Posterior cingulate gyrus (tissue), 11 donors: ENCODE measurements around the gene MAML2.

Experiments
- DNase-seq, 10 donors: peaks; one replicate each; pipeline versions ENCODE4 v3.0.0 to v3.0.0-alpha.2; 2020 to 2021; ENCODE audit warnings: mixed read lengths in 3 of 10
- intact Hi-C: fragments of 100-400 bp; cut with DNase I; formaldehyde crosslinking; loops from one replicate; pipeline ENCODE4 v1.15.1; 2023

Gene MAML2

DNA sequence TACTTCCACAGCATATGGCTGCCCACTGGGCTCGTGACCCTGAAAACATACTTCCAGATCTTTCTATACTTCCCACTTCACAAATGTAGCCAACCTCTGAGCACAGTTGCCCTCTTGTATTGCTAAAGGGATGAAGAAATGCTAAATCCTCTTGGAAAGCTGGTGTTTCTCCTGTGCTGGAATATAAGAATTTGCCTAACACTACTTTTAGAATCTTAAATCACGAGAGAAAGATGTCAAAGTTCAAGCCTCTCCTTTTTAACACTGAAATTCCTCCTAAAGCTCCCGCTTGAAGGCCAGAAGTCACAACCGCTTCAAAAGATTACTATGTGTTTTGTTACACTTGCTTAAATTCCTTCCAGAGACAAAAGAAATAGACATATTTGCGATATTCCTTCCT is 21.9 kb downstream of the MAML2 start:
- intact Hi-C loops, result no loop called here
- no peak for DNase-seq

DNA sequence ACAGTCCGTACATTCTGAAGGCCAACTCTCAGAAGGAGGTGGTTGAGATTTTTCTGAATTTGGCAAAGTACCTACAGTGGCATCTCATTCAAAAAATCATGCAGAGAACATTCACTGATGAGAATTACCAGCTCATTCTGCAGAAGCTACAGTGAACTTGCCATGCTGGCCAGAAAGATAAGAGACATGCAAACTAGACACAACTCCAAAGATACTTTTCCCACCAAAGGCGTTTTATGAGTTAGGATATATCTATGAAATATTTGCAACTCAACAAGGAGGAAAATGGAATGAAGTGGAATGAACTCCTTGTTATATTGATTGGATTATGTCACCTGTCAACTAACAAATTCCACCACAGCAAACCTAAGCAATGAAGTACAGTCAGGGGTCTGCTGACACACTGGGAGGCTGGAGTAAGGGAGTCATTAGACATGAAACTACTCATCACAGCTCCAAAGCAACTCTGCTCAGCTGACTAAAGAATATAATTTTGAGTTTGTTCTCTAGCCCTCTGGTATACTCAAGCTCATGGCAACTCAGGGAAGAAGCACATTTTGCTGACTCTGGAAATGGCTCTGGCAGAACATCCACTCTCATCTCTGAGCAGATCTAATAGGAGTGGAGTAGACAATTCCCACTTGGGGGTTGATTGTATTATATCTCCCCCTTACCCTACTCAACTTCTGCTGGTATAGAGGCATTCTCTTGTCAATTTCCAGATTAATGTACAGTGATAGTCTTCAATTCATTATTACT is 22.9 kb downstream of the MAML2 start:
- no peak for DNase-seq
- intact Hi-C loops, result no loop called here

DNA sequence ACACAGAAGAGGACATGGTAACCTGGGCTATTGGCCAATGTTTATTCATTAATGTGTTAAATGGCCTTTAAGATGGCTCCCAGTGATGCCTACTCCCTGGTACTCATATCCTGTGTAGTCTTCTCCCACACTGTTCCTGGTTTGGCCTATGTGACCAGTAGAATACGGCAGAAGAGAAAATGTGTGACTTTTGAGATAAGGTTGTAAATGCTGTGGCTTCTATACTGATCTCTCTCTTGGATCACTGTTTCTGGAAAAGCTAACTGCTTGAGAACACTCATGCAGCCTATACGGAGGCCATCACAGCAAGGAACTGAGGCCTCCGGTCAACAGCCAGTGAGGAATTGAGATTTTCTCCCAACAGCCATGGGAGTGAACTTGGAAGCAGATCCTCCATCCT is 24.1 kb downstream of the MAML2 start:
- intact Hi-C loops, result no loop called here

DNA sequence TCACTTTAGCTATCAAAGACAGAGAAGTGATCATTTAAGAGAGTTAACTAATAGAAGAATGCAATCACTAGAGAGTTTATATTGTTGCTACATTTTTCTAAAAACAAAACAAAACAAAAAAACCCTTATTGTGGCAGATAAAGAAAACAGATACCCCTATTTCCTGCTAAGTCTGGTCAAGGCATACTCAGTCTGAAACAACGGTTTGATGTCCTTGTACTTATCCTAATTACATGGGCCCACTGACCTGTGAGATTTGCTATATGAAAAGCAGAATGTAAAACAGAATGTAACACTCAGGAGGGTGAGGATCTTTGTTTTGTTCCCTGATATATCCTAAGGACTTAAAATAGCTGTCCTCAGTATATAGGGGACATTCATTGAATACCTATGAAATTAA is 24.6 kb downstream of the MAML2 start:
- intact Hi-C loops, result no loop called here
- no peak for DNase-seq

More for the DNA sequence above, 24.1 kb downstream of the MAML2 start:
- DNase-seq, result no peak

DNA sequence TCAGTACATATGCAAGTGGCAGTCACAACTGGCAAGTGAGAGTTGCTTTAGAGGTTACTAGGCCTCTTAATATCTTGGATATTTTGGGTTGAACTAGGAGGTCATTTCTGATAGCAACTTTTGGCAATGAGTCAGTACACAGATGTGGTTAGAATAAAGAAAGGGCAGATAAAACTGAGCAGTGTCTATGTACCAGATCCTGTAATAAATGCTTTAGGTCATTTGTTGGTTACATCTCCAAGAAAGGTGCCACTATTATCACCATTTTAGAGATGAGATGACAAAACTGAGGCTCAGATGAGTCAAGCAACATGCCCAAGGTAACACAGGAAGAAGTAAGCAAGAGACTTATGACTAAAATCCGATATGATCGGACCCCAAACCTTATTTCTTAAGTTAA is 25.0 kb downstream of the MAML2 start:
- intact Hi-C loops, result no loop called here

DNA sequence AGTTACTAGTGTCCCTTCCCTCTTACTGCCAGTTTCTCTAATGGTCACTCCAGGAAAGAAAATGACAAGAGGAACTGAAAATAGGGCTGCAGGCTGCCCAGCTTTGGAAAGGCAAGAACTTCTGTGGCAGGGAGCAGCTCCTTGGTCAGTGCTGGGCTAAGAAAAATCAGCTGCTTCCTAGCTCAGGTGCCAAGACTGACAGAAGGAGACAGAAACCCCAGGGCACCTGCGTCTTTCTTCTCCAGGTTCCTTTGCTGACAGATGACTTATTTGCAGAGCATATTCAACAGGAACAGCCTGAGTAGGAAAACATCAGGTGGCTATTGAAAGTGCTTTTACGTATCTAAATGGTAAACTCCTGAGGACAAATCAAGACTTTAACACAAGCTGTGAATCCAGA is 25.4 kb downstream of the MAML2 start:
- no peak for DNase-seq
- intact Hi-C loops, result no loop called here

More for the DNA sequence above, 25.0 kb downstream of the MAML2 start:
- DNase-seq, result no peak

DNA sequence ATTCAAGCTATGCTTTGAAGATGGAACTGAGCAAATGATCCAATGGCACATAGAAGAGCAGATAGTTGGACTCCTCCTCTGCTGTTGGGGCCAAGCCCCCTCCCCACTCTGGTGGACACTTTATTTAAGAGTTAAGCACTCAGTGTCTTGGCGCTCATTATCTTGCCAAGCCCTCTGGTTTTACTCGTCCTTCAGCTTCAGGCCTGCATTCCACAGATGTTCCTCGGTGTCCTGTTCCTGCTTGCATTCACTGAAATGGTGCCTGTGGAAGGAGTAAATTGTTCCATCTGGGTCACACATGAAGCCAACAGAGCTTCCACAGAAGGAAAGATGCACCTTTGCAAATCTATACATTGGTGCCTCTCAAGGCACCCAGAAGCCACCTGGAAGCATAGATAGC is 26.1 kb downstream of the MAML2 start:
- intact Hi-C loops, result no loop called here
- no peak for DNase-seq

DNA sequence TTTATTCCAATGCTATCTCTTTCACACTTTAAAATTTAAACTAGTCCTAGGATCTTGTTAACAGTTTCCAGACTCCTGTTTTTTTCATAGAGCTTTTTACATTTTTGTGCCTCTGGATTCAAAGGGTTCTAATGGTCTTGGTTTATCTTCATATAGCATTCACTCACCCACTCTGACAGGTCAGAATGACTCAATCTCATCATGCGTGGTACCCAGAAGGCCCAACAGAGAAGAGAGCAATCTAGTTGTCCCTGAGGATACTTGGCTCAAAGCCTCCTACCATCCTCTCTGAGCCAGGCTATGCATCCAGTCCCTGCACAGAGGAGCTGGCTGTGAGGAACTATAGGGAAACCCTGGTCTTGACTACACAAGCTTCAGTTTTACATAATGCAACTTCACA is 27.5 kb downstream of the MAML2 start:
- no peak for DNase-seq
- intact Hi-C loops, result no loop called here

DNA sequence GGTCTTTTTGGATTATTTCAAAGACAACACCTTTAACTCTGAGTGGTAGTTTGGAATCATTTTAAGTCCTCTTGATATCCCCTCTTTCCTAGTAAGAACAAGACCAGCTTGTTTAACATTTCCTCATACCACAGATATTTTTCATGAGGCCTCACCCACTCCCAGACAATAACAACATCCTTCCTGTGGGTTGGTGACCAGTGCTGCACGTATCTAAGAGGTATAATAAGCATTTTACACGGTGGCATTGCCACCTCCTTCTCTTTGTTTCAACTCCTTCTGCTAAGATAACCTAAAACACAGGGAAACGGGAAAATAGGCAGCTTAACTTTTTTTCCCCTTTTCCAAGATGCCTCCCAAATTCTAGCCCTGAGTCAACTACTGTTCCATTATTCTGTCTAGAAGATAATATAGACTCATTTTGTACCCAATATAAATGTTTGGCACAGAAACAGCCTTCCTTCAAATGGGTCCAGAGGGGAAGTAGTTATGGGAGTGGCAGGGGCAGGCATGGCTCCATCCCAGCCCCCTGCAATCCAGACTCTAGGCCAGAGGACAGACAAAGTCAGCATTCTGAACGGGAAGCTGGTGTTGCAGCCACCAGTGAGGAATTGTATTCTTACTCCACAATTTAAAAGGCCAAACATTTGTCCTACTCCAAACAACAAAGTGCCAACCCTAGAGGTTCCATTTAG is 28.5 kb downstream of the MAML2 start:
- no peak for DNase-seq

DNA sequence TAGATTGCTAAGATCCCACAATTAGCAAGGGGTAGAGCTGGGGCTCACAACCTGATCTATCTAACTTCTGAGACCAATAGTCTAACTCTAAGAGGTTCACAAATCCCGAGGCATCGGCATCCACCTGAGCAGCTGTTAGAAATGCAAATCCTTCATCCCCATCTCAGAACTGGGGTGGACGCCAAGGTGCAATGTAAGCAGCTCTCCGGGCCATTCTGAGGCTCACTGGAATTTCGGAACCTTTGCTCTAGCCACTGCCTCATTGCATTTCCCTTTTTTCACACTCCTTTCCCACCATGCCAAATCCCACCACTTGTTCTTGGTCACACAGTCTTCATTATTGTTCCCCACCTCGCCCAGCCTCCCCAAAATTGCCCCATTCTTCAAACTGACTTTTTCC is 29.8 kb downstream of the MAML2 start:
- DNase-seq, result no peak
- intact Hi-C loops, result no loop called here

More for the DNA sequence above, 28.5 kb downstream of the MAML2 start:
- intact Hi-C loops, result no loop called here

DNA sequence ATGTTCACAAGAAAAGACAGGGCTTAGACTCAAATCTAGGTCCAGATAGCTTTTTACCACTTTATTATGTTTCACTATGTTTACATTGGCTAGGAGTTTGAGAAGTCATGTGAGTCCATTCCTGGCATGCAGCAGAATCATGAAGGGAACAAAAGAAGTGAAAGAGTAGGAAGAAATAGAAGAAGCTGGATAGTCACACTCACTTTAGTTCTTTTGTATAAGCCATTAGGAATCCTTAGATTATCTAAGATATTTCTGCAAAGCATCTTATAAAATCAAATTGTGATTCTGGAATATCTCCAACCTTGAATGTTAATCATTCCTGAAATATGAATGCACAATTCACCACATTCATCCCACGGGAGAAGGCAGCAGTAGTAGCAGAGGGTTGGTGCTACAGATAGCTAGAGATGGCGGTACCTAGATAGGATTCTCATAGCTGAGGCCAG is 31.9 kb downstream of the MAML2 start:
- intact Hi-C loops, result no loop called here
- no peak for DNase-seq

DNA sequence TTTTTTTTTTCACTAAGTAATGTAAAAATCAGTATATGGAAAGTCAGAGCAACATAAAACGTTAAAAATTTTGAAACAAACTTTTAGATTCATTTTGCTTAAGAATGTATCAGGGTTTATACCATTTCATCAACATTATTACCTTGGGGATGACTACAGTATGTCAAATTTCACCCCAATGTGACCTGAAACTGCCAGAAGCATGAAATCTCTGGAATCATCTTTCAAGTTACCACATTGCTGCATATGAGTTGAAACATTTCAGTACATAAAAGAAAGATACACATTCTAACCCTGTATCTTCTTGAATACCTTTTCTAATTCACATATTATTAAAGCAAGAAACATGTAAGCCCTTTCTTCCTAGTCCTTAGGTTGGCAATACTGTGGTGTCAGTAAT is 32.8 kb downstream of the MAML2 start:
- intact Hi-C loops, result no loop called here
- DNase-seq, result no peak

DNA sequence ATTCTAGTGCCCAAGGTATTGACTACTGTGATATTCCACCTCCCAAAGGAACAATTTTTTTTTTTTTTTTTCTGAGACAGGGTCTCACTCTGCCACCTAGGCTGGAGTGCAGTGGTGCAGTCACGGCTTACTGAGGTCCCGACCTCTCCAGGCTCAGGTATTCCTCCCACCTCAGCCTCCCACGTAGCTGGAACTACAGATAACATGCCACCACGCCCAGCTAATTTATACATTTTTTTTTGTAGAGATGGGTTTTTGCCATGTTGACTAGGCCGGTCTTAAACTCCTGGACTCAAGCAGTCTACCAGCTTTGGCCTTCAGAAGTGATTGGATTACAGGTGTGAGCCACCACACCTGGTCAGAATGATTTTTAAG is 33.4 kb downstream of the MAML2 start:
- intact Hi-C loops, result no loop called here
- no peak for DNase-seq

DNA sequence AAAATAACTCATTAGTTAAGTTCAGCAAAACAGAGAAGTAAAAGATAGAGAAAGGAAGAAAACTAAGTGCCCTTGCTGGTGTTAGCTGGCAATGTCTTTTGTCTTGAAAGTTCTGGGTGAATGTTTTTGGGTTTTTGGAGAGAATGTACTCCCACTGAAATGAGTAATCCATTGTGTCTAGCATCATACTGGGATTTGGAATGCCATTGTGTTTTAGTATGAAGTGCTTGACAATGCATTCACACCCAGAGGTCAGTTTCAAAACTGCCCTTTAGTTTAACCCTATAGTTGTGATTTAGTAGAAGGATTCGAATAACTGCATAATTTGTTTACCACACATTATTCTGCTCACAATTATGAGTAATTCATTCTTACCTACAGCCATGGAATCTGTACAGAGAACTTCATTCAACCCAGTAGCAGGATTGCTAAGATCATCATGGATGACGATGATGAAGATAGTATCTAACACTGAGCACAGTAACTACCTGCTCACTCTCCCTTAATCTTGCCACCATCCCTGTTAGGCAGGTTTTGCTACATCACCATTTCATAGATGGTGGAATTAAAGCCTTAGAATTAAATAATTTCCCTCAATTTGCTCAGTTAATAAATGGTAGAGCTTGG is 33.9 kb downstream of the MAML2 start:
- intact Hi-C loops, result no loop called here
- no peak for DNase-seq

DNA sequence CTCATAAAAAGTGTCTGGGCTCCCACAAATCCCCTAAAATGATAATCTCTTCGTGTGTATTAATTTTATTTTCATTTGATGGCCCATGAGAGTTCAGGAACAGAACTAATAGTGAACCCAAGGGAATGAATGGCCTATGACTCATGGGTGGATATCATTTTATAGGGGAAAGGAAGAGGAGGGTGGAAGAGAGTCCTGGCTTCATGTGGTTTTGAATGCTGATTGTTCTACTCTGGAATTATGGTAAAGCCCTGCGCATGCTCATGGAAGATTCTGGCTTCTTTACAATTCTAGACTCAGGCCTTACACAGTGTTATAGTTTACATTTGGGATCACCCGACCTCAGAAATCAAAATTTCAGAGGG is 35.2 kb downstream of the MAML2 start:
- no peak for DNase-seq
- intact Hi-C loops, result no loop called here

DNA sequence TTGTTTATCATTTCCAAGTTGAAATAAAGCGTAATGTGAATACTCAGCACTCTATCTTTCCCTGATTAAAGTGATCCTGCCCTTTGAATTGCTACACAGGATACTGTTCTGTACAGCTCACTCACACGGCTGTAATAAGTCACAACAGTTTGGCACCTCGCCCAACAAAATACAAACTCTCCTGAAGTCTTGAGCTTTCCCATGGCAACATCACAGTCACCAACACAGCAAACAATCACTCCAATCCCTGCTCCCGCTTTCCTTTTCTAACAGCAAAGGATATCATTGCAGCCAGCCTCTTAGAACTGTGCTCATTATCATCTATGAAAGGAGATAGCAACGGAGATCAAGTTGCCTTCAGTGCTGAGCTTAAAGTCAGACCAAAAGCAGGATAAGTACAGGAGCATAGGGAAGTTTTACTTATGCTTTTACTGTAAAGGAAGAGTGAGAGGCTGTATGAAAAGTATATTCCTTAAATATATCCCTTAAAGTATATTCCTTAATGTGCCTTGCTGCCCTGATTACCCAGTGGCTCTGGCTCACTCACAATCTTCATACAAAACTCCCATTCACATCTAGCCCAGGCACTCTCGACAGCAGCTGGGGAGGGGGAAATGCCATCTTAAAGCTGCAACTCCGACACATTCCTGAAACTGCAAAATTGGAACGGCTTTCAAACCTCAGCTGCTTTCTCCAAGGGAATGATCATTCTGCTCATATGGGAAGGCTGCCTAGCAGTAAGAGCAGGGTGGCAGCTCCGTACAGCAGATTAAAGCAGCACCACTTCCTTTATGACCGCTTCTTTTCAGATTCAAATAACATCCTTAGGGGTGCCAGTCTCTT is 35.8 kb downstream of the MAML2 start:
- peak in 5 of 10 donors; percentile 9 to 85 (median 20) for DNase-seq
- intact Hi-C loops, result no loop called here

DNA sequence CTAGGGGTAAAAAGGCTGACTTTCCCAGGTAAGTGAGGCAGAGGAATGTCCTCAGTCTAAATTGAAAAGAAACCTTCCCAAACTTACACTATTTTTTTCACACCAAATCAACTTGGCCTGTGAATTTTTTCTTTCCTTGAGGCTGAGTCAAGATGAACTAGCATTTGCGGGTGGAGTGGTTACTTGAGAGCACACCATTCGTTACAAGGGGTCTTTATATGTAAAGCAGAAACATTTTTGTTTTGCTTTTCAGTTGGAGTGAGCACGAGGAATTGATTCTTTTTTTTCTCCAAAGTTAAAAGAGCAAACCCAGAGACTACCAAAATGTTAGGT is 36.4 kb downstream of the MAML2 start:
- DNase-seq, result no peak
- intact Hi-C loops, result no loop called here

DNA sequence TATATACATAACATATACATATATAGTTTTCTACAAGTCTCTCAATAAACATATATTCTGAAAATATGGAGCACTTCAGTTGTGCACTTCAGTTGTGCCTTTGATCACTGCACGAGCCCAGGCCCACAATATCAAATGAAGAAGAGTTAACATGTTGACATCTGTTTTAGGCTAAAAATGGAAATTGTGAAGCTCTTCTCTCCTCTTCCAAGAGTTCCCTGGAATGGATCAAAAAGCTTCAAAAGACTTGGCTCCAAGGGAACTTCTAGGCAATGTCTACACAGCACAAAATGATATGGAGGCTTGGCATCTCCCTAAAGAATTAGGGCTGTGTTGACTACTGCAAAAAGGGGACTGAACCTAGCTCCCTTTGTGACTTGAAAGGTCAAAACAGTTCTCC is 36.9 kb downstream of the MAML2 start:
- DNase-seq, result no peak
- intact Hi-C loops, result no loop called here

DNA sequence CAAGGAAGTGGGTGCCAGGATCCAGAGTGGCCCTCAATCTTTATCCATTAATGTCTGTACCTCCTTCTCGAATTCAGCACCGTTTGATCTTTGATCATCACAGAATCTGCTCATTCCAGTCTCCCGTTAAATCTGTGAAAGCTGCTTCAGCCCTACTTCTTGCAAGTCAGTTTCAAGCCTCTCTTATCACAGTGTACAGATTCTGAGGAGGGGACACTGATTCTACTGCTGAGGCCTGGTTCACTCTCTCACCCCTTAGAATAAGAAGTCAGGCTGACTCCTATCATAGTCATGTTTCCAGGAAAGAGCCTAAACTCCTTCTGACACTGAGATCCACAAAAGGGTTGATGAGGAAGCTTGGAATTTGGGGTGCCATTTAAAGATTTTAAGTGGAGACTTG is 39.0 kb downstream of the MAML2 start:
- no peak for DNase-seq
- intact Hi-C loops, result no loop called here

DNA sequence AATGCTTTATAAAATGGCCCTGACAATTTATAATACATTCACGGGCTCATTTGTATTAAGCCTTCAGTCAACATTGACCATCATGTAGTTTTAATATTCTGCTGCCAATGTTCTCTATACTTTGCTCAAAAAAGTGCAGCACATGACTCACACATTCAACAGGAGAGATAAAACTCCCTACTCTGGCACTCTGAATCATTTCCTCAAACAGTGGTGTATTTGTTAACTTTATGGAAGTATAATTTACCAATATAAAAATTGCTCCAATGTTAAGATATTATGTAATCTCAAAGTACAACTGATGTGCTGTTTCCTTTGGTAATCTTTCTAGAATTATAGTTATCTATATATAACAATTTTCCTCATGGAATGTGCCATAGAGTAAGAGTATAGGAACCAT is 39.9 kb downstream of the MAML2 start:
- intact Hi-C loops, result no loop called here
- no peak for DNase-seq

DNA sequence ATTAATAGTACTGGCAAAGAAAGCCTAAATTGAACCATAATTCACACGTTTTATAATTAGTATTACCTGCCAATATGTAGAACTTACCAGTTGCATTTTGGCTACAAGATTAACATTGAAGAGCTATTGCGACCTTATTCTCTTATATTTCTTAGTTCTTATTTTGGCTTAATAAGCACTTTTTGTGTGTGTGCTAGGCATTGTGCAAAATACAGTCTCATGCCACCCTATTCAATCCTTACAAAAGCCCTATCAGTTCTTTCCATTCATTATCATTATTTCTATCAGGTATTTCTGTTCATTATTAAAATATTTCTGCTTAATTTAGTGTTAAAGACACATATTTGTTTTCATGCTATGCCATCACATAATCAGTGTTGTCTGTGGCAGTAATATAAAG is 41.2 kb downstream of the MAML2 start:
- intact Hi-C loops, result no loop called here
- DNase-seq, result no peak
